Measurements from ENCODE around the gene LAMC3.

Gene LAMC3

GRCh38 chr9:130984521-130984920, 24.5 kb upstream of the LAMC3 start:
- no peak overlapping the region for H3K4me3 ChIP-seq (ENCODE audit: low read length)
- TF ChIP-seq ZNF274 (IDR thresholded peaks at IDR 0.05; ENCODE audit: low read depth, low read length), result no peak

- no peak for TF ChIP-seq ZNF274 (IDR thresholded peaks at IDR 0.05; ENCODE audit: low read depth, low read length)
Measured at GRCh38 chr9:130985029-130985428, 23.9 kb upstream of the LAMC3 start.

GRCh38 chr9:130985606-130986162, 23.3 kb upstream of the LAMC3 start:
- TF ChIP-seq ZNF274 (IDR thresholded peaks at IDR 0.05; ENCODE audit: low read depth, low read length), result no peak
- no peak overlapping the region for H3K4me3 ChIP-seq (ENCODE audit: low read length)

More at GRCh38 chr9:130985029-130985428, 23.9 kb upstream of the LAMC3 start:
- H3K4me3 ChIP-seq (ENCODE audit: low read length), result no peak overlapping the region

- no peak overlapping the region for H3K4me3 ChIP-seq (ENCODE audit: low read length)
- TF ChIP-seq ZNF274 (IDR thresholded peaks at IDR 0.05; ENCODE audit: low read depth, low read length), result no peak
Measured at GRCh38 chr9:130986356-130986965, 22.5 kb upstream of the LAMC3 start.

- H3K4me3 ChIP-seq (ENCODE audit: low read length), result no peak overlapping the region
- TF ChIP-seq ZNF274 (IDR thresholded peaks at IDR 0.05; ENCODE audit: low read depth, low read length), result no peak
Measured at GRCh38 chr9:130987054-130987453, 21.9 kb upstream of the LAMC3 start.

GRCh38 chr9:130987738-130988399, 21.1 kb upstream of the LAMC3 start:
- TF ChIP-seq ZNF274 (IDR thresholded peaks at IDR 0.05; ENCODE audit: low read depth, low read length), result no peak
- no peak overlapping the region for H3K4me3 ChIP-seq (ENCODE audit: low read length)

GRCh38 chr9:130988400-130988747, 20.6 kb upstream of the LAMC3 start:
- TF ChIP-seq ZNF274 (IDR thresholded peaks at IDR 0.05; ENCODE audit: low read depth, low read length), result no peak
- H3K4me3 ChIP-seq (ENCODE audit: low read length), result no peak overlapping the region

- no peak for TF ChIP-seq ZNF274 (IDR thresholded peaks at IDR 0.05; ENCODE audit: low read depth, low read length)
Measured at GRCh38 chr9:130988905-130989304, 20.1 kb upstream of the LAMC3 start.

GRCh38 chr9:130989391-130989790, 19.6 kb upstream of the LAMC3 start:
- TF ChIP-seq ZNF274 (IDR thresholded peaks at IDR 0.05; ENCODE audit: low read depth, low read length), result no peak
- no peak overlapping the region for H3K4me3 ChIP-seq (ENCODE audit: low read length)

More at GRCh38 chr9:130988905-130989304, 20.1 kb upstream of the LAMC3 start:
- no peak overlapping the region for H3K4me3 ChIP-seq (ENCODE audit: low read length)

- H3K4me3 ChIP-seq (ENCODE audit: low read length), result no peak overlapping the region
- no peak for TF ChIP-seq ZNF274 (IDR thresholded peaks at IDR 0.05; ENCODE audit: low read depth, low read length)
Measured at GRCh38 chr9:130989891-130990290, 19.1 kb upstream of the LAMC3 start.

- H3K4me3 ChIP-seq (ENCODE audit: low read length), result no peak overlapping the region
- TF ChIP-seq ZNF274 (IDR thresholded peaks at IDR 0.05; ENCODE audit: low read depth, low read length), result no peak
Measured at GRCh38 chr9:130990306-130990977, 18.5 kb upstream of the LAMC3 start.

- no peak for TF ChIP-seq ZNF274 (IDR thresholded peaks at IDR 0.05; ENCODE audit: low read depth, low read length)
- no peak overlapping the region for H3K4me3 ChIP-seq (ENCODE audit: low read length)
Measured at GRCh38 chr9:130990978-130991777, 17.8 kb upstream of the LAMC3 start.

- no peak overlapping the region for H3K4me3 ChIP-seq (ENCODE audit: low read length)
- TF ChIP-seq ZNF274 (IDR thresholded peaks at IDR 0.05; ENCODE audit: low read depth, low read length), result no peak
Measured at GRCh38 chr9:130991778-130992681, 16.9 kb upstream of the LAMC3 start.
